Ishikawa (cell line): ENCODE results near the gene REEP3.

Experiments used
- CEBPB ChIP-seq: IDR thresholded peaks from 2 replicates; pipeline ENCODE4 v1.6.1; 2012
- CREB1 ChIP-seq: IDR thresholded peaks from 2 replicates; pipeline ENCODE4 v1.6.1; 2012; ENCODE audit warnings: low read depth
- EGR1 ChIP-seq: IDR thresholded peaks from 2 replicates; pipeline ENCODE4 v1.6.1; 2012
- EP300 ChIP-seq: IDR thresholded peaks from 2 replicates; pipeline ENCODE4 v1.6.1; 2012; ENCODE audit warnings: borderline replicate concordance
- FOXM1 ChIP-seq: IDR thresholded peaks from 2 replicates; pipeline ENCODE4 v1.6.1; 2012; ENCODE audit warnings: low read depth, borderline replicate concordance
- MAX ChIP-seq: IDR thresholded peaks from 2 replicates; pipeline ENCODE4 v1.6.1; 2012
- NFIC ChIP-seq: IDR thresholded peaks from 2 replicates; pipeline ENCODE4 v1.6.1; 2012
- RAD21 ChIP-seq: IDR thresholded peaks from 2 replicates; pipeline ENCODE4 v1.6.1; 2012; ENCODE audit warnings: low read depth
- REST ChIP-seq: IDR thresholded peaks from 2 replicates; pipeline ENCODE4 v1.6.1; 2012; ENCODE audit warnings: low read depth, mild to moderate bottlenecking
- TAF1 ChIP-seq: IDR thresholded peaks from 2 replicates; pipeline ENCODE4 v1.6.1; 2012; ENCODE audit warnings: low read depth, mild to moderate bottlenecking
- TCF12 ChIP-seq: IDR thresholded peaks from 2 replicates; pipeline ENCODE4 v1.6.1; 2012; ENCODE audit warnings: low read depth
- TEAD4 ChIP-seq: IDR thresholded peaks from 2 replicates; pipeline ENCODE4 v1.6.1; 2012
- USF1 ChIP-seq: IDR thresholded peaks from 2 replicates; pipeline ENCODE4 v1.6.1; 2012
- YY1 ChIP-seq: IDR thresholded peaks from 2 replicates; pipeline ENCODE4 v1.6.1; 2012; ENCODE audit warnings: low read depth
- ZBTB7A ChIP-seq: IDR thresholded peaks from 2 replicates; pipeline ENCODE4 v1.6.1; 2012; ENCODE audit warnings: low read depth

REEP3 gene

DNA sequence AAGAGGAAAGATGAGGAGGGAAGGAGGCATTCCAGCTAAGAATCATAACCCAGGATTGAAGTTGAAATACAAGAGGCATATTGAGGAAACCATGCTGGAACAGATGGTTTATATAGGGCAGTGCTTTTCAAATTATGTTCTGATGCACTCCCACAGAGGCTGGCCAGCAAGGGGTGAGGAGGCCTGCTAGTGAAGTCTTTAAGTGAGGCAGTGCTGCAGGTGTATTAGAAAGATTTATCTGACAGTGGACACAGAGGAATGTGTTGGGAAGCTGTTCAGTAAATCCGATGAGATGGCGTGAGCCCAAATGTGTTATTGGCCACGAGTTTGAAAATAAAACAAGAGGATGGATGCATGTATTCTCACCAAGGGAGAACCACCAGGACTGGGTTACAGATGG, 28.6 kb downstream of the REEP3 start:
- TF ChIP-seq MAX (no peak), CEBPB (no peak), USF1 (no peak), ZBTB7A (no peak), CREB1 (no peak), TEAD4 (no peak), NFIC (no peak), EP300 (no peak), TCF12 (no peak), FOXM1 (no peak)

- TF ChIP-seq EP300 (no peak), CREB1 (no peak), ZBTB7A (no peak), MAX (no peak), NFIC (no peak), TAF1 (no peak), USF1 (no peak), FOXM1 (no peak), REST (no peak), TEAD4 (no peak), TCF12 (no peak), RAD21 (no peak), EGR1 (no peak), CEBPB (no peak), YY1 (no peak)
These were observed 31.8 kb downstream of the REEP3 start for GRCh38 chr10:63553031-63553430.

DNA sequence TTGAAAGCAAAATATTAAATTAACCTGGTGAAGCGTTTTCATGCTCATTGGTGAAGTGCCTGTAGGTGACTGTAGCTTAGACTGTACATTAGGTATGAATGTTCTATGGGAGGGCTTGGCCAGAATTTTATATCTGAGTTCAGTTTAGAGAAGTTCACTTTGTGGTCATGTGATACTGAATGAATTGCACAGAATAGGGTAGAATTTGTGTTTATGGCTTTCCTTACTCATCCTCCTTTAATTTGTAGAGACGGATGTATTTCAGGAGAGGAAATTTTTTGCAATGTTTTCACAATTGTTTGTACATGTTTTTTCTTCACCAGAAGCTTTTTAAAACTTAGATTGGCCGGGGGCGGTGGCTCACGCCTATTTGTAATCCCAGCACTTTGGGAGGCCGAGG, 32.3 kb downstream of the REEP3 start:
- TF ChIP-seq EP300 = no peak
- no peak for TF ChIP-seq EGR1
- TF ChIP-seq YY1 = no peak
- no peak for TF ChIP-seq REST
- TF ChIP-seq FOXM1 = no peak
- TF ChIP-seq ZBTB7A = no peak
- TF ChIP-seq RAD21 = no peak
- no peak for TF ChIP-seq TAF1
- TF ChIP-seq TEAD4 = no peak
- TF ChIP-seq TCF12 = no peak
- no peak for TF ChIP-seq MAX
- TF ChIP-seq NFIC = no peak
- no peak for TF ChIP-seq CEBPB

- TF ChIP-seq NFIC (no peak), TAF1 (no peak), MAX (no peak), CREB1 (no peak), RAD21 (no peak), CEBPB (no peak), FOXM1 (no peak), EP300 (no peak), TCF12 (no peak), USF1 (no peak), REST (no peak), TEAD4 (no peak), ZBTB7A (no peak), EGR1 (no peak), YY1 (no peak)
These were observed 33.5 kb downstream of the REEP3 start for GRCh38 chr10:63554657-63555056.
